Prostate gland (tissue), 2 donors: ENCODE results near the gene CHST13. TPM values are rescaled to one million over a fixed set of nuclear protein-coding genes. Genes with fewer than 3 reads are reported as not detected.

Experiments used
- DNase-seq: peaks from one replicate; pipeline ENCODE4 v3.0.0-alpha.2; 2019; ENCODE audit warnings: low spot score
- H3K27ac ChIP-seq, 2 donors: fragments of 200-600 bp; sonication (generic); 2 replicates each; pipeline ENCODE4 v1.5.1; 2017 to 2019
- H3K27me3 ChIP-seq: fragments of 200-600 bp; sonication (generic); replicated peaks from 2 replicates; pipeline ENCODE4 v1.5.1; 2019; ENCODE audit not compliant: insufficient read depth
- H3K36me3 ChIP-seq, 2 donors: fragments of 200-600 bp; sonication (generic); 1 replicate in 1 of 2; 2 replicates in 1 of 2; pipeline versions ENCODE4 v1.5.1 to v1.8.1; 2017 to 2019
- H3K4me1 ChIP-seq: fragments of 200-600 bp; sonication (generic); replicated peaks from 2 replicates; pipeline ENCODE4 v1.5.1; 2019
- H3K4me3 ChIP-seq, 2 donors: fragments of 200-600 bp; sonication (generic); 2 replicates each; pipeline ENCODE4 v1.5.1; 2017 to 2019
- H3K9me3 ChIP-seq: fragments of 200-600 bp; sonication (generic); 2 replicates; pipeline ENCODE4 v1.5.1; 2017
- POLR2A ChIP-seq: fragments of 450-650 bp; IDR thresholded peaks from one replicate; pipeline ENCODE4 v1.6.1; 2016; ENCODE audit warnings: antibody characterized with exemption, mild to moderate bottlenecking
- POLR2AphosphoS5 ChIP-seq: sonication (generic); formaldehyde crosslinking; IDR thresholded peaks from one replicate; pipeline ENCODE4 v1.6.1; 2017; ENCODE audit warnings: antibody characterized with exemption
- WGBS: methylation state at CpG from one replicate; pipeline ENCODE4 v1.1.5; 2018; 5-methylcytosine and 5-hydroxymethylcytosine counted together
- intact Hi-C: fragments of 100-400 bp; cut with DNase I; formaldehyde crosslinking; loops from one replicate; pipeline ENCODE4 v1.14.2; 2022
- total RNA-seq, 2 donors: library from RNA; depleted of rRNA; stranded (reverse); fragments of >200 nt; gene quantifications; one replicate each; pipeline ENCODE4 v1.1.0, GENCODE V29; 2016
- TF ChIP-seq, protein P1 (sequence below), 4 experiments: fragments of 200-600 bp in 2 of 4; fragments of 450-650 bp in 2 of 4; sonication (generic) in 2 of 4; IDR thresholded peaks; 1 replicate in 3 of 4; 2 replicates in 1 of 4; pipeline ENCODE4 v1.5.1; 2016 to 2019; ENCODE audit warnings: antibody characterized with exemption in 4 of 4, mild to moderate bottlenecking in 2 of 4, moderate library complexity in 2 of 4

The CHST13 gene
- total RNA-seq, 2 donors from 2014 or later, result 6.9 TPM; not detected in 1

GRCh38 chr3:126545544-126545943 is 21.6 kb downstream of the CHST13 start:
- Histone ChIP-seq H3K36me3 (no peaks in the 10 kb centered on the region), H3K4me3 (no peak overlapping the region), H3K4me1 (no peaks in the 10 kb centered on the region), H3K27ac (no peak overlapping the region), H3K9me3 (no peaks in the 10 kb centered on the region), H3K27me3 (peaks cover 16% of the 10 kb centered on the region)
- intact Hi-C loops, result no loop called here
- DNase-seq, result no peak
- 82% methylated on average over 5 of the region's 5 CpGs for WGBS
- no peak for TF ChIP-seq POLR2AphosphoS5
- TF ChIP-seq, protein P1, sequence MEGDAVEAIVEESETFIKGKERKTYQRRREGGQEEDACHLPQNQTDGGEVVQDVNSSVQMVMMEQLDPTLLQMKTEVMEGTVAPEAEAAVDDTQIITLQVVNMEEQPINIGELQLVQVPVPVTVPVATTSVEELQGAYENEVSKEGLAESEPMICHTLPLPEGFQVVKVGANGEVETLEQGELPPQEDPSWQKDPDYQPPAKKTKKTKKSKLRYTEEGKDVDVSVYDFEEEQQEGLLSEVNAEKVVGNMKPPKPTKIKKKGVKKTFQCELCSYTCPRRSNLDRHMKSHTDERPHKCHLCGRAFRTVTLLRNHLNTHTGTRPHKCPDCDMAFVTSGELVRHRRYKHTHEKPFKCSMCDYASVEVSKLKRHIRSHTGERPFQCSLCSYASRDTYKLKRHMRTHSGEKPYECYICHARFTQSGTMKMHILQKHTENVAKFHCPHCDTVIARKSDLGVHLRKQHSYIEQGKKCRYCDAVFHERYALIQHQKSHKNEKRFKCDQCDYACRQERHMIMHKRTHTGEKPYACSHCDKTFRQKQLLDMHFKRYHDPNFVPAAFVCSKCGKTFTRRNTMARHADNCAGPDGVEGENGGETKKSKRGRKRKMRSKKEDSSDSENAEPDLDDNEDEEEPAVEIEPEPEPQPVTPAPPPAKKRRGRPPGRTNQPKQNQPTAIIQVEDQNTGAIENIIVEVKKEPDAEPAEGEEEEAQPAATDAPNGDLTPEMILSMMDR (IDR thresholded peaks at IDR 0.05), result no peak
- no peak for TF ChIP-seq POLR2A

DNA sequence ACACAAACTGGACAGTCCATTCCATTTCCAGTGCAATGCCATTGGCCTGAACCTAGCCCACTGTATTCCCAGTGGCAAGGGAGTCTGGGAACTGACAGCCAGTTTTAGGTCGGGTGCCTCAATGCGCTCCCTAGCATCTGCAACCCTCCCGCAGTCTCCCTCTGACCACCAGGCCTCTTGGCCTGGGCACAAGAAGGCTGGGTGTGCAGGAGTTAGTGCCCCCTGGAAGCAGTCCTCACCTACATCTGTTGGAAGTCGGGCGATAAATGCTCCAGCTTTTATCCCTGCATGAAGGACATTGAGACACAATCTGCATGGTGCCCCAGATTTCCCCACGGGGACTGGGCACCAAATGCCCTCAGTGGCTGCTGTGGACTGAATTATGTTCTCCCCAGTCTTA is 22.1 kb downstream of the CHST13 start:
- Histone ChIP-seq H3K4me3 (no peak overlapping the region), H3K27me3 (peaks cover 16% of the 10 kb centered on the region), H3K9me3 (no peaks in the 10 kb centered on the region), H3K36me3 (no peaks in the 10 kb centered on the region), H3K4me1 (no peaks in the 10 kb centered on the region), H3K27ac (no peak overlapping the region)
- no peak for DNase-seq
- 95% methylated on average over 6 of the region's 6 CpGs for WGBS
- TF ChIP-seq, protein P1 (IDR thresholded peaks at IDR 0.05), result no peak
- TF ChIP-seq POLR2AphosphoS5 (no peak), POLR2A (no peak)
- intact Hi-C loops, result no loop called here

DNA sequence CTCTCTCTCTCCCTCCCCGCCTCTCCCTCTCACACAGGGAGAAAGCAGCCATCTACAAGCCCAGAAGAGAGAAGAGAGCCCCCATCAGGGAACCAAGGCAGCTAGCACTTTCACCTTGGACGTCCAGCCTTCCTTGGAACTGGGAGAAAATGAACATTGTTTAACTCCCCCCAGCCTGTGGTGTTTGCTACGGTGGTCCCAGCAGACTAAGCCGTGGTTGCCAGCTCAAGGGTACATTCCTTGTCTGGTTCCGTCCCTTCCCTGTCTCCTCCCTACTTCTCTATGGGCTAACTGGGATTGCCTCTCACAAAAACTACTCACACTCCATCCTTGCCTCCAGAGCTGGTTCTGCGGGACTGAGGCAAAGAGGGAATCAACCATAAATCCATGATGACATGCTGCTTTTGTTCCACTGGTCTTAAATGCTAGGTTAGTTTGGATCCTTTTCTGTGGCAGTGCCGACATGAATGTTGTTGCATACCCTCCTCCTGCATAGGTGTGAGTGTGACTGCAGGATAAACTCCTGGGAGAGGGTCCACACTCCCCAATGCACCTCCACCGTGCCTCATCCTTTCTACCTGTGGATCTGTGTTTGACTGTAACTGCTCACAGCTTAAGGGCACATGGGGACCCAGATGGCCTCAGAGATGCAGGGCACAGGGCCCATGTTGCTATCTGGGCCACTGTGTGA is 22.7 kb downstream of the CHST13 start:
- H3K27me3 ChIP-seq, result peaks cover 12% of the 10 kb centered on the region
- WGBS, result 68% methylated on average over 8 of the region's 8 CpGs

DNA sequence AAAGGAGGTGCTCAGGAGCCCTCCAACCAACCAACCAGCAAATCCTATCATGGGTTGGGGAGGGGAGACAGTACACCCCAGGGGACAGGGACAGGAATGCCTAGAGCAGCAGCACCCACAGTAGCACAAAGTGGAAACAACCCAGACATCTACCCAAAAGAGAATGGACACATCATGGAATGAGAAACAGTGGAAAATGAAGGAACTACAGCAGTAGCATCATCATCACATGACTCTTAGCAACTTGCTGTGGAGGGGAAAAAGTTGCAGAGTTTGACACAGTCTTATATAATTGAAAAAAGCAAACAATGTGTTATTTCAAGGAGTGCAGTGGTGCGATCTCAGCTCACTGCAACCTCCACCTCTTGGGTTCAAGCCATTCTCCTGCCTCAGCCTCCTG is 23.8 kb downstream of the CHST13 start:
- no peak for TF ChIP-seq POLR2A
- TF ChIP-seq, protein P1 (IDR thresholded peaks at IDR 0.05), result no peak
- no peak for TF ChIP-seq POLR2AphosphoS5
- no peaks in the 10 kb centered on the region for H3K36me3 ChIP-seq
- no peak for DNase-seq
- no peak overlapping the region for H3K27ac ChIP-seq
- intact Hi-C loops, result no loop called here
- 72% methylated on average over 1 of the region's 1 CpG for WGBS
- no peaks in the 10 kb centered on the region for H3K9me3 ChIP-seq
- H3K4me1 ChIP-seq, result no peaks in the 10 kb centered on the region
- H3K4me3 ChIP-seq, result no peak overlapping the region
- H3K27me3 ChIP-seq, result peaks cover 3% of the 10 kb centered on the region

More for the DNA sequence above, 22.7 kb downstream of the CHST13 start:
- intact Hi-C loops, result no loop called here
- Histone ChIP-seq H3K27ac (no peak overlapping the region), H3K4me3 (no peak overlapping the region), H3K36me3 (no peaks in the 10 kb centered on the region), H3K4me1 (no peaks in the 10 kb centered on the region), H3K9me3 (no peaks in the 10 kb centered on the region)
- TF ChIP-seq POLR2AphosphoS5, result no peak
- no peak for TF ChIP-seq POLR2A
- no peak for DNase-seq

DNA sequence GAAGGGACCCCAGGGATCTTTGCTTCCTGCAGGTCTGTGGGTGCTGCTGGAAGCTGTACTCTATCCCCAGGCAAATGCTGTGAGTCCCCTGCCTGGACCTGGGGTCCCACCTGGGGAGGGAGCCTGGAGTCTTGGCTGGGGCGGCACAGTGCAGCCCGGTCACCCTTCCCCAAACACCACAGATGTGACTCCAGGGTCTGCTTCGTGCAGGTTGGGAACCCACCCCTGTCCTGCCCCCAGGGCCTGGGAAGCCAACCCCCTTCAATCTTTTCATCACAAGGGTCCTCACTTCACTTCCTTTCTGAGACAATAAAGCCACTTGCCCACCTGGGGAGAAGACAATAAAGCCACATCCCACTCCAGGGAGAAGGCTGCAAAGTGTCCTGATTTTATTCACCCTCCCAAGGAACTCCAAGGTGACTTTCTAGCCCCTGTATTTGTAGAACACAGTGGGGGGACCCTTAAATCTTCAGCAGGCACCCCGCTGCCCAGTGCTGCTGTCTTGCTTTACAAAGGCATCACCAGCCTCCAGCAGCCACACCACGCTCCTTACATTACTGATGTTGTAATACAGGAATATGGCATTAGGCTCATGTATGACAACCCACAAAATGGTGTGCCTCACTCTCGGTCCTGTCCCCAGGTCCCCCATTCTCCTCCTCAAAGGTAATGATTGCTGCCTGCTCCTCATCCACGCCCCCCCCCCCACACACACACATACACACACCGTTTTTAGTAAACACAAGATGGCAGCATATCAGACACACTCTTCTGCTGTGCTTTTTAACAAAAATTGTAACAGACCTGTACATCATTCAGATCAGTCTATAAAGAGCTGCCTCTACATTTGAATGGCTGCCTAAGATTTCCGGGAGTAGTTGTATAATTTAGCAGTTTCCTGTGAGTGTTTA is 24.9 kb downstream of the CHST13 start:
- no peak for TF ChIP-seq POLR2A
- no peak for TF ChIP-seq POLR2AphosphoS5
- TF ChIP-seq, protein P1 (IDR thresholded peaks at IDR 0.05), result no peak
- no peak for DNase-seq
- Histone ChIP-seq H3K27me3 (no peaks in the 10 kb centered on the region), H3K4me3 (no peak overlapping the region), H3K36me3 (no peaks in the 10 kb centered on the region), H3K4me1 (no peaks in the 10 kb centered on the region), H3K9me3 (no peaks in the 10 kb centered on the region), H3K27ac (no peak overlapping the region)
- intact Hi-C loops, result no loop called here
- 60% methylated on average over 9 of the region's 9 CpGs for WGBS
